ENCODE measurements around the gene SPTBN2. TPM values are rescaled to one million over a fixed set of nuclear protein-coding genes. Genes with fewer than 3 reads are reported as not detected.

The SPTBN2 gene
- total RNA-seq, 1 experiment from 2014 or later, result 18.5 TPM

DNA sequence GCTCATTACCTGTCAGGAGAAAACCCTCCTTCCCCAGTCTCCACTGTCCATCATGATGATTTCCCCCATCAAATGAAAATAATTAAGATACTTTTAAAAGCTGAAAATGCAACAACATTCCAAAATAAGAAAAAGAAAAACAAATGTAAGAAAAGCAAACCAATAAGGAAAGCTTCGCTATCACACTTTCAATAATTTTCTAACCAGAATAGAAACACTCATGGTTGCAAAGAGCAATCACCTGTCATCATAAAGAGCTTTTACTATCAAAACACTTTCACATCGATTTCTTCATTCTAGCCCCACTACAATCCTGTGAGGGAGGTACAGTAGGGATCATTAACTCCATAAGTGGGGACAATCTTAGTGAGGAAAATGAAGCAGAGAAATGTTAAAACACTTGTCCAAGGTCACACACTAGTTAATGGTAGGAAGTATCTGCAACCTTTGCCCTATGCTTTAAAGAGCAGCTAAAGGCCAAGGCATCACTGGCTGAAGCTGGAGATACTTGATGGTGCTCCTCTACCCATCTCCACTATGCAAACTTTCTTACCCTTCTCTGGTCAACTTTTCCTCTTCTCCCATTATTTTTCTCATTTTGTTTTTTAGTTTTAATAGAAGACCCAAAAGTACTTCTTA lies 53.9 kb downstream of the SPTBN2 start:
- no peaks in the 10 kb centered on the region for H3K9me2 ChIP-seq (ENCODE audit: insufficient read depth)
- H2AFZ ChIP-seq (ENCODE audit: low read depth, low read length, poor library complexity, severe bottlenecking), result no peak overlapping the region
- no peaks in the 10 kb centered on the region for H3K9me3 ChIP-seq (ENCODE audit: control insufficient read depth in 1 of 2, insufficient read depth in 1 of 2, low read depth in 1 of 2, low read length in 2 of 2)
- H3K4me2 ChIP-seq (ENCODE audit: low read length), result no peak overlapping the region
- BruUV-seq (replicated peaks), result no TSS peak
- TF ChIP-seq ELF1 (IDR thresholded peaks at IDR 0.05; ENCODE audit: borderline replicate concordance, low read depth) (no peak), FOSL1 (IDR thresholded peaks at IDR 0.05; ENCODE audit: low read depth) (no peak), CBX3 (IDR thresholded peaks at IDR 0.05; ENCODE audit: low read depth) (no peak)
- TF ChIP-seq, protein P1, sequence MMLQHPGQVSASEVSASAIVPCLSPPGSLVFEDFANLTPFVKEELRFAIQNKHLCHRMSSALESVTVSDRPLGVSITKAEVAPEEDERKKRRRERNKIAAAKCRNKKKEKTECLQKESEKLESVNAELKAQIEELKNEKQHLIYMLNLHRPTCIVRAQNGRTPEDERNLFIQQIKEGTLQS (IDR thresholded peaks at IDR 0.05), result no peak
- TF ChIP-seq, protein P2, sequence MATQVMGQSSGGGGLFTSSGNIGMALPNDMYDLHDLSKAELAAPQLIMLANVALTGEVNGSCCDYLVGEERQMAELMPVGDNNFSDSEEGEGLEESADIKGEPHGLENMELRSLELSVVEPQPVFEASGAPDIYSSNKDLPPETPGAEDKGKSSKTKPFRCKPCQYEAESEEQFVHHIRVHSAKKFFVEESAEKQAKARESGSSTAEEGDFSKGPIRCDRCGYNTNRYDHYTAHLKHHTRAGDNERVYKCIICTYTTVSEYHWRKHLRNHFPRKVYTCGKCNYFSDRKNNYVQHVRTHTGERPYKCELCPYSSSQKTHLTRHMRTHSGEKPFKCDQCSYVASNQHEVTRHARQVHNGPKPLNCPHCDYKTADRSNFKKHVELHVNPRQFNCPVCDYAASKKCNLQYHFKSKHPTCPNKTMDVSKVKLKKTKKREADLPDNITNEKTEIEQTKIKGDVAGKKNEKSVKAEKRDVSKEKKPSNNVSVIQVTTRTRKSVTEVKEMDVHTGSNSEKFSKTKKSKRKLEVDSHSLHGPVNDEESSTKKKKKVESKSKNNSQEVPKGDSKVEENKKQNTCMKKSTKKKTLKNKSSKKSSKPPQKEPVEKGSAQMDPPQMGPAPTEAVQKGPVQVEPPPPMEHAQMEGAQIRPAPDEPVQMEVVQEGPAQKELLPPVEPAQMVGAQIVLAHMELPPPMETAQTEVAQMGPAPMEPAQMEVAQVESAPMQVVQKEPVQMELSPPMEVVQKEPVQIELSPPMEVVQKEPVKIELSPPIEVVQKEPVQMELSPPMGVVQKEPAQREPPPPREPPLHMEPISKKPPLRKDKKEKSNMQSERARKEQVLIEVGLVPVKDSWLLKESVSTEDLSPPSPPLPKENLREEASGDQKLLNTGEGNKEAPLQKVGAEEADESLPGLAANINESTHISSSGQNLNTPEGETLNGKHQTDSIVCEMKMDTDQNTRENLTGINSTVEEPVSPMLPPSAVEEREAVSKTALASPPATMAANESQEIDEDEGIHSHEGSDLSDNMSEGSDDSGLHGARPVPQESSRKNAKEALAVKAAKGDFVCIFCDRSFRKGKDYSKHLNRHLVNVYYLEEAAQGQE (IDR thresholded peaks at IDR 0.05; ENCODE audit: low read depth), result no peak
- DNase-seq (ENCODE audit: low read depth, low spot score), result no peak
- H3K36me3 ChIP-seq (ENCODE audit: control insufficient read depth in 1 of 2, insufficient read depth in 2 of 2, low read length in 2 of 2), result peaks cover 11 to 14% of the 10 kb centered on the region in 2 experiments; a peak in 2 of 4 replicates
- peaks cover 69% of the 10 kb centered on the region for H3K79me2 ChIP-seq (ENCODE audit: insufficient read depth, low read length)
- H4K20me1 ChIP-seq (ENCODE audit: insufficient read depth), result no peaks in the 10 kb centered on the region
- H3K4me3 ChIP-seq (replicated peaks in 1 of 2; ENCODE audit: low read depth in 1 of 2, low read length in 2 of 2), result no peak overlapping the region
- no peak overlapping the region for H3K27ac ChIP-seq (ENCODE audit: low read depth, low read length)
- no peak for ATAC-seq
- ChIA-PET CTCF (interaction anchor here (0.6 kb wide), 1 partner anchor 181 kb away, joined by 4 read pairs; no protein-coding TSS in a partner anchor), POLR2A (no interaction called here), RAD21 (ENCODE audit: low non-redundant PET in 1 of 2, low total read pairs in 2 of 2, uncharacterized antibody in 2 of 2, unreplicated experiment in 2 of 2) (no interaction called here)
- intact Hi-C loops (cut with micrococcal nuclease), result loop anchor here (10.0 kb wide), 1 partner anchor 240 kb away; the partner anchor contains the start of gene MRPL11
- no peaks in the 10 kb centered on the region for H3K27me3 ChIP-seq (ENCODE audit: insufficient read depth, low read length)
- H3K4me1 ChIP-seq (ENCODE audit: control insufficient read depth in 1 of 2, insufficient read depth in 2 of 2, low read length in 2 of 2), result peaks cover 3 to 24% of the 10 kb centered on the region in 2 experiments; a peak in 3 of 4 replicates
- H3K9ac ChIP-seq (ENCODE audit: low read length), result no peak overlapping the region

Measured in HCT116 (cell line).